ENCODE results near the gene SMPD3.
A peak's percentile ranks its signal among the peaks of the same experiment; 100 is the strongest.

SMPD3 gene

GRCh38 chr16:68472581-68472980 is 24.3 kb upstream of the SMPD3 start:
- DNase-seq (ENCODE audit: low read depth in 2 of 2), result no peak

- DNase-seq (ENCODE audit: low read depth in 2 of 2), result no peak
These were observed 22.3 kb upstream of the SMPD3 start for GRCh38 chr16:68470461-68471150.

GRCh38 chr16:68469796-68470460 is 21.6 kb upstream of the SMPD3 start:
- DNase-seq (ENCODE audit: low read depth in 2 of 2), result no peak

GRCh38 chr16:68468842-68469241 is 20.5 kb upstream of the SMPD3 start:
- no peak for DNase-seq (ENCODE audit: low read depth in 2 of 2)

- no peak for DNase-seq (ENCODE audit: low read depth in 2 of 2)
These were observed 17.9 kb upstream of the SMPD3 start for GRCh38 chr16:68466174-68466573.

- DNase-seq (ENCODE audit: low read depth in 2 of 2), result no peak
These were observed 15.6 kb upstream of the SMPD3 start for GRCh38 chr16:68463904-68464303.

GRCh38 chr16:68460067-68460466 is 11.8 kb upstream of the SMPD3 start:
- DNase-seq (ENCODE audit: low read depth in 2 of 2), result no peak

- DNase-seq (ENCODE audit: low read depth in 2 of 2), result no peak
These were observed 11.1 kb upstream of the SMPD3 start for GRCh38 chr16:68459457-68459856.

GRCh38 chr16:68458551-68458950 is 10.2 kb upstream of the SMPD3 start:
- no peak for DNase-seq (ENCODE audit: low read depth in 2 of 2)

- DNase-seq (ENCODE audit: low read depth in 2 of 2), result no peak
These were observed 9.8 kb upstream of the SMPD3 start for GRCh38 chr16:68458101-68458500.

- no peak for DNase-seq (ENCODE audit: low read depth in 2 of 2)
These were observed 7.3 kb upstream of the SMPD3 start for GRCh38 chr16:68455631-68456030.

- DNase-seq (ENCODE audit: low read depth in 2 of 2), result no peak
These were observed 6.7 kb upstream of the SMPD3 start for GRCh38 chr16:68454920-68455435.

- DNase-seq (ENCODE audit: low read depth in 2 of 2), result no peak
These were observed 5.5 kb upstream of the SMPD3 start for GRCh38 chr16:68453816-68454215.

GRCh38 chr16:68452176-68452575 is 3.9 kb upstream of the SMPD3 start:
- no peak for DNase-seq (ENCODE audit: low read depth in 2 of 2)

- DNase-seq (ENCODE audit: low read depth in 2 of 2), result no peak
These were observed 3.4 kb upstream of the SMPD3 start for GRCh38 chr16:68451676-68452075.

GRCh38 chr16:68450741-68451255 is 2.5 kb upstream of the SMPD3 start:
- DNase-seq (ENCODE audit: low read depth in 2 of 2), result no peak

GRCh38 chr16:68447653-68448359 is 502 bp downstream of the SMPD3 start:
- no peak for DNase-seq (ENCODE audit: low read depth in 2 of 2)

- DNase-seq (ENCODE audit: low read depth in 2 of 2), result no peak
These were observed 1.3 kb downstream of the SMPD3 start for GRCh38 chr16:68446681-68447652.

GRCh38 chr16:68445458-68445857 is 2.9 kb downstream of the SMPD3 start:
- DNase-seq (ENCODE audit: low read depth in 2 of 2), result peak in 1 of 2 donors; percentile 18

- DNase-seq (ENCODE audit: low read depth in 2 of 2), result no peak
These were observed 4.2 kb downstream of the SMPD3 start for GRCh38 chr16:68444056-68444657.

GRCh38 chr16:68436581-68436980 is 11.7 kb downstream of the SMPD3 start:
- DNase-seq (ENCODE audit: low read depth in 2 of 2), result no peak
